SU-DHL-6 (cell line): ENCODE measurements around the gene ZNF584.

Experiments
- EZH2phosphoT487 ChIP-seq: fragments of 200-600 bp; sonication (generic), shearing (Covaris generic); conservative IDR thresholded peaks from 2 replicates; pipeline ENCODE4 v1.6.1; 2018; ENCODE audit warnings: mild to moderate bottlenecking, antibody characterized with exemption, low read length, moderate library complexity, mixed read lengths
- TF ChIP-seq, protein P1 (sequence below): fragments of 200-600 bp; sonication (generic); IDR thresholded peaks from one replicate; pipeline ENCODE4 v1.5.1; 2017; ENCODE audit warnings: antibody characterized with exemption, mild to moderate bottlenecking, low read length, moderate library complexity; ENCODE audit not compliant: insufficient read depth, poor library complexity, severe bottlenecking

DNA sequence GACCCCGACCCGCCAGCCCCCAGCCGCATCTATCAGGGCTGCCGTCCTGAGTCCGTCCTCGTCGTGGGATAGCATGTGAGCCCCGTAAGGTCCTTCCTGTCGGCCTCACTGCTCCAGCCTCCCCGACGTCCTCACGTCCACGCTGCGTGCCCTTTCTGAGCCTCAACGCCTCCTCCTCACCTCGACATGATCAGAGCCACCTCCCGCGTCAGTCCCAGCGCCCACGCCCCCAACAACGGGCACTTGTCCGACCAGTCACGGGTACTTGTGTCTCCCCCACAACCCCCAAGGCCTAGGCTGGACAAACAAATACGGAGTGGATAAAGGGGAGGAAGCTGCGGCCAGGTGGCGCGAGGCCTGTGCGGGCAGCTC lies 46.6 kb upstream of the ZNF584 start:
- TF ChIP-seq, protein P1, sequence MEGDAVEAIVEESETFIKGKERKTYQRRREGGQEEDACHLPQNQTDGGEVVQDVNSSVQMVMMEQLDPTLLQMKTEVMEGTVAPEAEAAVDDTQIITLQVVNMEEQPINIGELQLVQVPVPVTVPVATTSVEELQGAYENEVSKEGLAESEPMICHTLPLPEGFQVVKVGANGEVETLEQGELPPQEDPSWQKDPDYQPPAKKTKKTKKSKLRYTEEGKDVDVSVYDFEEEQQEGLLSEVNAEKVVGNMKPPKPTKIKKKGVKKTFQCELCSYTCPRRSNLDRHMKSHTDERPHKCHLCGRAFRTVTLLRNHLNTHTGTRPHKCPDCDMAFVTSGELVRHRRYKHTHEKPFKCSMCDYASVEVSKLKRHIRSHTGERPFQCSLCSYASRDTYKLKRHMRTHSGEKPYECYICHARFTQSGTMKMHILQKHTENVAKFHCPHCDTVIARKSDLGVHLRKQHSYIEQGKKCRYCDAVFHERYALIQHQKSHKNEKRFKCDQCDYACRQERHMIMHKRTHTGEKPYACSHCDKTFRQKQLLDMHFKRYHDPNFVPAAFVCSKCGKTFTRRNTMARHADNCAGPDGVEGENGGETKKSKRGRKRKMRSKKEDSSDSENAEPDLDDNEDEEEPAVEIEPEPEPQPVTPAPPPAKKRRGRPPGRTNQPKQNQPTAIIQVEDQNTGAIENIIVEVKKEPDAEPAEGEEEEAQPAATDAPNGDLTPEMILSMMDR = no peak
- TF ChIP-seq EZH2phosphoT487 = no peak
